SK-N-SH treated with all-trans-retinoic acid at 6 μM for 48 hours (cell line): ENCODE results near the gene ZDHHC17.
A peak's percentile ranks its signal among the peaks of the same experiment; 100 is the strongest.

ENCODE experiments used
- ATAC-seq: fragments of 200-7000 bp; cut with Tn5 transposase; 3 replicates; pipeline ENCODE4 v1.9.1; 2020; ENCODE audit warnings: mild to moderate bottlenecking, moderate library complexity
- ARNTL ChIP-seq: fragments of 450-650 bp; formaldehyde crosslinking; IDR thresholded peaks from 2 replicates; pipeline ENCODE4 v1.5.0; 2020; ENCODE audit warnings: low read depth, mild to moderate bottlenecking, moderate library complexity, borderline replicate concordance
- BACH2 ChIP-seq: fragments of 250-450 bp; sonication (Bioruptor Pico); IDR thresholded peaks from 2 replicates; pipeline ENCODE4 v1.9.0; 2021; ENCODE audit warnings: mild to moderate bottlenecking, borderline replicate concordance
- CSDC2 ChIP-seq: fragments of 250-450 bp; sonication (Bioruptor Pico); IDR thresholded peaks from 2 replicates; pipeline ENCODE4 v1.5.0; 2020; ENCODE audit warnings: mild to moderate bottlenecking, moderate library complexity
- ESRRG ChIP-seq: fragments of 250-450 bp; sonication (Bioruptor Pico); IDR thresholded peaks from 2 replicates; pipeline ENCODE4 v1.6.1; 2021; ENCODE audit warnings: mild to moderate bottlenecking
- GLIS3 ChIP-seq: fragments of 250-450 bp; sonication (Bioruptor Pico); IDR thresholded peaks from 2 replicates; pipeline ENCODE4 v1.5.0; 2020; ENCODE audit warnings: mild to moderate bottlenecking, moderate library complexity
- ISL1 ChIP-seq: fragments of 250-450 bp; sonication (Bioruptor Pico); IDR thresholded peaks from 2 replicates; pipeline ENCODE4 v2.1.2; 2022; ENCODE audit warnings: mild to moderate bottlenecking, moderate library complexity
- OSR1 ChIP-seq: fragments of 250-450 bp; sonication (Bioruptor Pico); IDR thresholded peaks from 2 replicates; pipeline ENCODE4 v1.8.0; 2022; ENCODE audit warnings: moderate library complexity, mild to moderate bottlenecking, inconsistent platforms
- PATZ1 ChIP-seq: fragments of 250-450 bp; sonication (Bioruptor Pico); IDR thresholded peaks from 2 replicates; pipeline ENCODE4 v1.8.0; 2020; ENCODE audit warnings: mild to moderate bottlenecking, moderate library complexity, borderline replicate concordance
- POU6F1 ChIP-seq: fragments of 250-450 bp; sonication (Bioruptor Pico); IDR thresholded peaks from 2 replicates; pipeline ENCODE4 v1.8.0; 2021; ENCODE audit warnings: low read depth, mild to moderate bottlenecking, moderate library complexity, borderline replicate concordance
- PPARA ChIP-seq: fragments of 250-450 bp; sonication (Bioruptor Pico); IDR thresholded peaks from 2 replicates; pipeline ENCODE4 v1.5.0; 2020; ENCODE audit warnings: mild to moderate bottlenecking, borderline replicate concordance
- RARB ChIP-seq: fragments of 250-450 bp; sonication (Bioruptor Pico); IDR thresholded peaks from 2 replicates; pipeline ENCODE4 v1.8.0; 2021; ENCODE audit warnings: mild to moderate bottlenecking, moderate library complexity
- SNAI2 ChIP-seq: fragments of 250-450 bp; sonication (Bioruptor Pico); IDR thresholded peaks from 2 replicates; pipeline ENCODE4 v1.5.0; 2020; ENCODE audit warnings: mild to moderate bottlenecking, moderate library complexity
- TCF4 ChIP-seq: fragments of 250-450 bp; sonication (Bioruptor Pico); IDR thresholded peaks from 2 replicates; pipeline ENCODE4 v1.8.0; 2021; ENCODE audit warnings: mild to moderate bottlenecking, moderate library complexity, borderline replicate concordance
- TOX ChIP-seq: fragments of 250-450 bp; sonication (Bioruptor Pico); IDR thresholded peaks from 2 replicates; pipeline ENCODE4 v1.8.0; 2021; ENCODE audit warnings: mild to moderate bottlenecking, moderate library complexity, borderline replicate concordance
- ZC3H10 ChIP-seq: fragments of 250-450 bp; sonication (Bioruptor Pico); IDR thresholded peaks from 2 replicates; pipeline ENCODE4 v1.5.1; 2021; ENCODE audit warnings: mild to moderate bottlenecking, moderate library complexity
- ZFP3 ChIP-seq: fragments of 250-450 bp; sonication (Bioruptor Pico); IDR thresholded peaks from 2 replicates; pipeline ENCODE4 v1.5.0; 2020; ENCODE audit warnings: mild to moderate bottlenecking, moderate library complexity
- ZFP30 ChIP-seq: fragments of 450-650 bp; formaldehyde crosslinking; IDR thresholded peaks from 2 replicates; pipeline ENCODE4 v1.5.0; 2022; ENCODE audit warnings: mild to moderate bottlenecking, moderate library complexity
- ZNF565 ChIP-seq: fragments of 450-650 bp; formaldehyde crosslinking; conservative IDR thresholded peaks from 2 replicates; pipeline ENCODE4 v1.5.0; 2020; ENCODE audit warnings: low read depth, mild to moderate bottlenecking, moderate library complexity
- ZNF70 ChIP-seq: fragments of 450-650 bp; formaldehyde crosslinking; IDR thresholded peaks from 2 replicates; pipeline ENCODE4 v1.5.0; 2020; ENCODE audit warnings: mild to moderate bottlenecking, moderate library complexity
- ZNF8 ChIP-seq: fragments of 450-650 bp; formaldehyde crosslinking; IDR thresholded peaks from 2 replicates; pipeline ENCODE4 v1.5.0; 2020; ENCODE audit warnings: mild to moderate bottlenecking, moderate library complexity
- TF ChIP-seq, protein P1 (sequence below): fragments of 250-450 bp; sonication (Bioruptor Pico); IDR thresholded peaks from 2 replicates; pipeline ENCODE4 v1.5.0; 2020; ENCODE audit warnings: mild to moderate bottlenecking, moderate library complexity

Gene ZDHHC17

GRCh38 chr12:76787689-76788088 lies 23.8 kb downstream of the ZDHHC17 start (continued):
- TF ChIP-seq POU6F1 (CRISPR knock-in tag) (no peak), PPARA (no peak), ESRRG (CRISPR knock-in tag) (no peak), CSDC2 (CRISPR knock-in tag) (no peak), BACH2 (CRISPR knock-in tag) (no peak)

DNA sequence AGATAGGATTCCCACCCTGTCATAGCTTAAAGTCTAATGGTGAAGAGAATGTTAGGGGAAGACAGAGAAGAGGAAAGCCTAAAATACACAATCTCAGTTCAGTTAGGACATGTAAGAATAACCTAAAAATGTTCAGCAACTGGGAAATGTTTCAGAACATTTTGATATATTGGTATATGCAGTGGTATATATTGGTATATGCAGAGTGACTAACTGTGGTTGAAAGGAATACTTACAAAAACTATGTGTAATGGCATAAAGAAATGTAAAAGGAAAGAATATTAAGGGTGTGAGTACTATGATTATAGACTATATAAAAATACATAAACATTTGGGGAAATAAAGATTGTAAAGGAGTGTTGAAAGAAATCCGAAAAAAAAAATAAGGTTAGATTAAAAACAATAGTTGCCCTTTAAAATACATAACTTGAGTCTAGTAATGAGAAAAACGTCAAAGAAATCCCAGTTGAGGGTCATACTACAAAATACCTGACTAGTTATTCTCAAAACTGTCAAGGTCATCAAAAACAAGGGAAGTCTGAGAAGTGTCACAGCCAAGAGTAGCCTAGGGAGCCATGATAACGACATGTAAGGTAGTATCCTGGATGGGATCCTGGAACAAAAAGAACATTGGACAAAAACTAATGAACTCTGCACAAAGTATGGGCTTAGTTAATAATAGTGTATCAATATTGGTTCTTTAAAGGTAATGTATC lies 25.6 kb downstream of the ZDHHC17 start:
- no peak for ATAC-seq
- no peak for TF ChIP-seq PATZ1 (CRISPR knock-in tag)
- TF ChIP-seq, all 23 proteins: peak for 0

GRCh38 chr12:76790564-76791552 lies 26.9 kb downstream of the ZDHHC17 start:
- 0 out of 3 replicates have a peak, but pooled peaks have one; percentile 31 for ATAC-seq
- TF ChIP-seq TCF4 (CRISPR knock-in tag) (no peak), ISL1 (CRISPR knock-in tag) (no peak), ZFP3 (CRISPR knock-in tag) (no peak), RARB (CRISPR knock-in tag) (no peak), SNAI2 (CRISPR knock-in tag) (no peak), GLIS3 (CRISPR knock-in tag) (no peak), ZNF70 (no peak), ZNF8 (no peak), ARNTL (no peak), TOX (CRISPR knock-in tag) (no peak), ESRRG (CRISPR knock-in tag) (no peak), ZNF565 (CRISPR knock-in tag) (no peak), OSR1 (CRISPR knock-in tag) (no peak), PATZ1 (CRISPR knock-in tag) (no peak), POU6F1 (CRISPR knock-in tag) (no peak), ZFP30 (CRISPR knock-in tag) (no peak), PPARA (no peak), ZC3H10 (CRISPR knock-in tag) (no peak), BACH2 (CRISPR knock-in tag) (no peak)
- TF ChIP-seq, protein P1, sequence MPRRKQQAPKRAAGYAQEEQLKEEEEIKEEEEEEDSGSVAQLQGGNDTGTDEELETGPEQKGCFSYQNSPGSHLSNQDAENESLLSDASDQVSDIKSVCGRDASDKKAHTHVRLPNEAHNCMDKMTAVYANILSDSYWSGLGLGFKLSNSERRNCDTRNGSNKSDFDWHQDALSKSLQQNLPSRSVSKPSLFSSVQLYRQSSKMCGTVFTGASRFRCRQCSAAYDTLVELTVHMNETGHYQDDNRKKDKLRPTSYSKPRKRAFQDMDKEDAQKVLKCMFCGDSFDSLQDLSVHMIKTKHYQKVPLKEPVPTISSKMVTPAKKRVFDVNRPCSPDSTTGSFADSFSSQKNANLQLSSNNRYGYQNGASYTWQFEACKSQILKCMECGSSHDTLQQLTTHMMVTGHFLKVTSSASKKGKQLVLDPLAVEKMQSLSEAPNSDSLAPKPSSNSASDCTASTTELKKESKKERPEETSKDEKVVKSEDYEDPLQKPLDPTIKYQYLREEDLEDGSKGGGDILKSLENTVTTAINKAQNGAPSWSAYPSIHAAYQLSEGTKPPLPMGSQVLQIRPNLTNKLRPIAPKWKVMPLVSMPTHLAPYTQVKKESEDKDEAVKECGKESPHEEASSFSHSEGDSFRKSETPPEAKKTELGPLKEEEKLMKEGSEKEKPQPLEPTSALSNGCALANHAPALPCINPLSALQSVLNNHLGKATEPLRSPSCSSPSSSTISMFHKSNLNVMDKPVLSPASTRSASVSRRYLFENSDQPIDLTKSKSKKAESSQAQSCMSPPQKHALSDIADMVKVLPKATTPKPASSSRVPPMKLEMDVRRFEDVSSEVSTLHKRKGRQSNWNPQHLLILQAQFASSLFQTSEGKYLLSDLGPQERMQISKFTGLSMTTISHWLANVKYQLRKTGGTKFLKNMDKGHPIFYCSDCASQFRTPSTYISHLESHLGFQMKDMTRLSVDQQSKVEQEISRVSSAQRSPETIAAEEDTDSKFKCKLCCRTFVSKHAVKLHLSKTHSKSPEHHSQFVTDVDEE (CRISPR knock-in tag): no peak
